Superior temporal gyrus (tissue), 1 donor: Measurements from ENCODE around the gene RBKS.
A peak's percentile ranks its signal among the peaks of the same experiment; 100 is the strongest.
"Not testable (repeated sequence)": the region's sequence is repeated elsewhere in the genome, so short reads cannot be mapped to it uniquely, and the experiment has no call there.

Source experiments
- DNase-seq: peaks from one replicate; pipeline ENCODE4 v3.0.0-alpha.2; 2016; ENCODE audit errors: extremely low spot score

The RBKS gene

GRCh38 chr2:27762951-27763906 lies 127.0 kb downstream of the RBKS start:
- DNase-seq = no peak

DNA sequence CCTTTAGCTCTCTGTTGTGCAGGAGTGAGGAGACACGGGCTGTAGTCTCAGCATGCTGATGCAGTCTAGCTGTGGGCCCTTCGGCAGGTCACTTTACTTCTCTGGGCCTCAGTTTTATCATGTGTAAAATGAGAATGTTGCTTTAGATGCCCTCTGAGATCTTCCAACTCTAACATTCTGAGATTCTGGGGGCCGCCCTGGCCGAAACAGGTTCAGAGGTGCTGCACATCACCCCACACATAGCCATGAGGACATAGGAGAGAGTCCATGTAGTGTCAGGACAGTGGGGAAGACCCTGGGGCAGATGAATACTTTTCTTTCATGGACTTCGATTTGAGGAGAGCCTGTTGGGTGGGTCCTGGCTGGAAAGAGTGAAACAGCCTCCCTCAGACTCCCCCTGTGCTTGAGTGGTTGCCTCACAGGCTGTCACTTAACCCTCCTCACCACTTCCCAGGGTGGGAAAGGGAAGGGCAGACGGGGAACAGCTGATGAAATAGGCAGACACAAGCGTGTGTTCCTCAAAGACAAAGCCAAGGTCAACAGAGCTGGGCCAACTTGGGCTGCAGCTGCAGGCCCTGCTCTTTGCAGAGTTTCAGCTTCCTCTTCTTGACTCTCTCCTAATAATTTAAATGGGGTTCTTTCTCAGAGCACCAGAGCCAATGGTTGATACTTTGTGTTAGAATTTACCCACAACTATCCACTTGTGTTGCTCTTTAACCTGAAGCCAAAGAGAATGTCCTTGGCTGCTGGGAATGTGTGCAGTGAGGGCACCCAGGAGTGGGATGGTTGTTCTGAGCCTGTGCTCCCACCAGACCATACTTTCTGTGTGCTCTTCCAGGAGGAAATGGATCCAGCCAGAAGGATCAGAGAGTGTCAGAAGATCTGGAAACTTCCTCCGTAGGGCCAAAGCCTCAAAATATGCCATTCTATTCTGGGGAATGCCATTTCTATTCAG lies 133.4 kb downstream of the RBKS start:
- DNase-seq = no peak

DNA sequence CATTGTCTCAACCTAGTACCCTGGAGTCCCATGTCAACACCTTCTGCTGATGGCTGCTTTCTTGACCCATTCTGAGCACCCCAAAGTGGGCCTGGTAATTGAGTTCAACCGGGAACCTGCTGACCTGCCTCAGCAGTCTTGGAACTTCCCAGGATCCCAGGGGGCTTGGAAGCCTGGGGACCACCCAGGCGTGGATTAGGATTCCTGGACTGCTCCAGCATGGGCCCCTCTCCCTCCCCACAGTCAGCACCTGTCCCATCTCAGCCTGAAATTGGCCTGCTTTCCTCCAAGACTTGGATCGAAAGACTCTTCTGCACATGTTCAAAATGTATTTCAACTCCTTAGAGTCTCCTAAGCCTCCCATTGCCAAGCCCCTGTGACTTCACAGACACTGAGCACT lies 134.1 kb downstream of the RBKS start:
- no peak for DNase-seq

- DNase-seq = no peak
Measured at GRCh38 chr2:27754831-27755230, 135.4 kb downstream of the RBKS start.

DNA sequence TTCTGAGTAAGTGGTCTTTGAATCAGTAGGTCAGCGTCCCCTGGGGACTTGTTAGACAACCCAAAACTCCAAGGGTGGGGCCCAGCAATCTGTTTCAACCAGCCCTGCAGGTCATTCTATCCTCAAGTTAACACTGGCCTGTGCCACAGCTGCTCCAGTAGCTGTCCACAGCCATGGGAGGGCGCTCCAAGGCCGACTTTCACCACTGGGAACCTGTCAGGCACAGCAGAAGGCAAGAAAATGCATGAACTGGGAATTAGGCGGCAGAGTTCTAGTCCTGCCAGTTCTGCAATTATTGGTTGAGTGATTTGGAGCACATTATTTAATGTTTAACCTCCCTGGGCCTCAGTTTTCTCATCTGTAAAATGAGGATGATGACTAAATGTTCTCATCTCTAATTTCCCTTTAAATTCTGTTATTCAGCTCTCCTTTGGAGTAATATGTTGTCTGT lies 136.0 kb downstream of the RBKS start:
- peak; percentile 35 for DNase-seq

DNA sequence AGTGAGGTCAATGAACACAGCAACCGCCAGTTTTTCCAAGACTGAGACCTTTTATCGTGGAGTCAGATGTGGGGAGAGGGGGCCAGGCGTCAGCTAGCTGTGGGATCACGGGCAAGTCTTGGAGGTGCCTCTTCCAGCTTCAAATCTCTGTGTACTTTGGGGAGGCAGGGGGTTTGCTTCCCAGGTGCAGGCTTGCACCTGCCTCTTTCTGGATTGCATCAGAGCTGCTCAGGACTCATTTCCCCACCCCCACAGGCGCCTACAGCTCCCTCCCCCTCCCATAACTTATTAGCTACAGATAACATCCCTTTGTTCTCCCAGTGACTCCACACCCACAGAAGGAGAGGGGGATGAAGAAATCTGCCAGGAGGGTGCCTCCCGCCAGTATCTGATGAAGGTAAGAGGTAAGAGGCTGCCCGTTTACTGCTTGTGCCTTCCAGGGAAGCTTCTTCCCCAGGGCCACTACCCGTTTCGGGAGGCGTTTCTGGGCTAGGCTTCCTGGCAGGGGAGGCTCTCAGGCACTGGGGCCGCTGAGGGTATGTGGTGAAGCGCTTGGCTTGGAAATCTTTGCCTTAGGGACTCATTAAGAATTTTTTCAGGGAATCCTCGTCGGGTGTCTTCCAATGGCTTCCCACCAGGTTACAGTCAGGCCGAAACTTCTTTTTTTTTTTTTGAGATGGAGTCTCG lies 137.5 kb downstream of the RBKS start:
- DNase-seq = no peak

- DNase-seq = no peak
Measured at GRCh38 chr2:27751377-27751776, 138.8 kb downstream of the RBKS start.

DNA sequence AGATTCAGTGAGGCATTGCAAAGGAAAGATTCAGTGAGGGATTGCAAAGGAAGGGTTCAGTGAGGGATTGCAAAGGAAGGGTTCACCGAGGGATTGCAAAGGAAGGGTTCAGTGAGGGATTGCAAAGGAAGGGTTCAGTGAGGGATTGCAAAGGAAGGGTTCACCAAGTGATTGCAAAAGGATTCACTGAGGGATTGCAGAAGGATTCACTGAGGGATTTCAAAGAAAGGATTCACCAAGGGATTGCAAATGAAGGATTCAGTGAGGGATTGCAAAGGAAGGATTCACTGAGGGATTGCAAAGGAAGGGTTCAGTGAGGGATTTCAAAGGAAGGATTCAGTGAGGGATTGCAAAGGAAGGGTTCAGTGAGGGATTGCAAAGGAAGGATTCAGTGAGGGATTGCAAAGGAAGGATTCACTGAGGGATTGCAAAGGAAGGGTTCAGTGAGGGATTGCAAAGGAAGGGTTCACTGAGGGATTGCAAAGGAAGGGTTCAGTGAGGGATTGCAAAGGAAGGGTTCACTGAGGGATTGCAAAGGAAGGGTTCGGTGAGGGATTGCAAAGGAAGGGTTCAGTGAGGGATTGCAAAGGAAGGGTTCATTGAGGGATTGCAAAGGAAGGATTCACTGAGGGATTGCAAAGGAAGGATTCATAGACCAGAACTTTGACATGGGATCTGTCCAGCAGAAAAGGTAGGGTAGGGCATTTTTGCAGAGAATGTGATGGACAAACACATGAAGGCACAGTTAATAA lies 141.2 kb downstream of the RBKS start:
- not testable (repeated sequence) for DNase-seq

DNA sequence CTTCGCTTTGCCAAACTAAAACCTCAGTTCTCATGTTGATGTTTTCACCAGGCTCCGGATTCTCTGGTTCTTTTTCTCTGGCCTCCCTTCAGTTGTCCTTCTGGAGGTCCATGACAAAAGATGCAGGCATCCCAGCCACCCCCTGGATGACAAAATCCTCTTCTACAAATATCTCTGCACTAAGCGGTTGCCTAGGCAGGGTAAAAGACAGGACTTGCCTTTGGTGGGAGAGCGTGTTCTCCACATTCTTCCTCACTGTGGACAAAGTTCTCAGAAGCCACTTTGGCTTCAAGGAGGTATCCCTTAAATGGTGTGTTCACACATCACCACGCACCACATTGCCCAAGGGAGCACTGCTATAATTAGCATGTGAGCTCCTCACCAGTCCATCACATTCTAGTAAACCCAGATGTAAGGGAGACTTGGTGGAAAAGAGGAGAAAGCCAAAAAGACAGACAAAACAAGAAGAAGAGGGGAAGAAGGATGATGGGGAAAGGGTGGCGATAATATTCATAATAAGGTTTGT lies 142.3 kb downstream of the RBKS start:
- DNase-seq = peak; percentile 31

GRCh38 chr2:27746325-27746724 lies 143.9 kb downstream of the RBKS start:
- DNase-seq = no peak

DNA sequence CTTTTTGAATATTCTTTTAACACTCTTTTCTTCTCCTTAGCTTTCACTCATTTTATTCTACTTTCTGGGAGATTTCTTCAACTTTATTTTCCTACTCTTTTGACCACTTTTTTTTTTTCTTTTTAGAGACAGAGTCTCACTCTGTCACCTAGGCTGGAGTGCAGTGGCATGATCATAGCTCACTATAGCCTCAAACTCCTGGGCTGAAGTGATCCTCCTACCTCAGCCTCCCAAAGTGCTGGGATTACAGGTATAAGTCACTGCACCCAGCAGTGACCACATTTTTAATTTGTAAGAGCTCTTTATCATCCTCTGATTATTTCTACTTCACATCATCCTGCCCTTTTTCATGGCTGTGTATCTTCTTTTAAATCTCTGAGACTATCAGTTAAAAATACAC lies 144.7 kb downstream of the RBKS start:
- DNase-seq = not testable (repeated sequence)

- DNase-seq = no peak
Measured at GRCh38 chr2:27742571-27742970, 147.6 kb downstream of the RBKS start.

DNA sequence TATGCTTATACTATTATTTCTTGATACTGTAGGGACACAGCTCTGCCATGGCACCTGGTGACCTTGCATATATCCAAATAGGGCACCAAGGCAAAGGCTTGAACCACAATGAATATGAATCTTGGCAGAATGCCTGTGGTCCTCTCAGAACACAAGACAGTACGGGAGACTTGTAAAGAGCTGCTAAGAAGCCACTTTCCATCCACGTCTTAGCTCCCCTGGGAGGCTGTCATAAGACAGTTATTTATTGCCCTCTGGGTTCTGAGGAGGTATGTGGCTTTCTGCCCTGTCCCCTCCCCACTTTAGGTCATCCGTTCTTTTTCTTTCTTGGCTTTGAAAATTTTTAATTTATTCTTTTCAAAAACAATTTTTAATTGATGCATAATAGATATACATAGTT lies 148.5 kb downstream of the RBKS start:
- DNase-seq = no peak

- DNase-seq = no peak
Measured at GRCh38 chr2:27739058-27739373, 151.2 kb downstream of the RBKS start.

- no peak for DNase-seq
Measured at GRCh38 chr2:27738349-27739057, 151.7 kb downstream of the RBKS start.

- no peak for DNase-seq
Measured at GRCh38 chr2:27737676-27738348, 152.4 kb downstream of the RBKS start.

GRCh38 chr2:27736890-27737204 lies 153.3 kb downstream of the RBKS start:
- no peak for DNase-seq

DNA sequence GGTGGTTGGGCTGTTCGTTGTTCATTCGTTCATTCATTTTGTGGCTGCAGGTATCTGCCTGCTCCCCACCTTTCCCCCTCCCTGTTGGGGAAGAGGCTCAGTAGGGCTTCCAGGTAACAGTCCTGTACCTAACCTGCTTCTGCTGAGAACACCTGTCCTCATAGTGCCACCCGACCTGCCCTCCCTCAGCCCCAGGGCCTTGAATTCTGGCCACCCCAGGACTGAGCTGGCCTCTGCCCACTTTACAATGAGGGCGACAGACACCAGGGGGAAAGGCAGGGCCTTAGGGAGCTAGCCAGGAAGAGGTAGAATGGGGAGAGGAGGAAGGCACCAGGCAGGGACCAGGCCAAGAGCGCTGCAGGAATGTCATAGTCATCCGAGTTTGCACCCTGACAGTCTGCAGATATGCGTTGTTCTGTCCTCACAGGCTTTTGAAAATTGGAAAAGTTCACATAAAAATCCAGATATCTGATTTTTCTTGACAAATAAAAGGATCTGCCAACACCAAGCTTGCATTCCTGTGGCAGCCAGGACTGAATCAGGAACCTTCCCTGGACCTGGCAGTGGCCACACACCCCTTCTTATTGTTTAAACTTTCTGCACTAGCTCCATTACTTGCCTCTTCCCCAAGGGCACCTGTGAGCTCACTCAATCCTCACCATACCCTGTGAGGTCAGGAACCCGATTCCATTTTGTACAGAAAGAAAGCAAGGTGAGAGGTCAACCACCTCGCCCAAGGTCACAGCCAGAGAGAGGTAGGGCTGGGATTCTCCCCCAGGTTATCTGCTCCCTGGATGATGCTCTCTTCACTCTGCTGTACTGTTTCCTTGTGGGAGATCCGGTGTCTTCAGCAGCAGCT lies 153.9 kb downstream of the RBKS start:
- no peak for DNase-seq
